Measurements from ENCODE around the gene FBXW11. TPM values are rescaled to one million over a fixed set of nuclear protein-coding genes. Genes with fewer than 3 reads are reported as not detected.

FBXW11 gene
- total and polyA plus RNA-seq, 10 of the 15 experiments (the other 5 are each of a cell fraction or from before 2014, with no cell fraction given): 4.3 to 61.5 (median 40.0) TPM

GRCh38 chr5:171820561-171820960 is 185.9 kb downstream of the FBXW11 start (continued):
- TF ChIP-seq CUX1 (IDR thresholded peaks at IDR 0.05; ENCODE audit: insufficient replicate concordance, low read depth, low read length) (no peak), SREBF2 (IDR thresholded peaks at IDR 0.05; ENCODE audit: low read length) (no peak), EGR1 (IDR thresholded peaks at IDR 0.05; ENCODE audit: borderline replicate concordance in 1 of 2, low read depth in 2 of 2, low read length in 2 of 2) (no peak), REST (IDR thresholded peaks at IDR 0.05; ENCODE audit: low read depth, low read length) (no peak), ZNF622 (IDR thresholded peaks at IDR 0.05) (no peak)
